ENCODE data around the gene RFX4. TPM values are rescaled to one million over a fixed set of nuclear protein-coding genes. Genes with fewer than 3 reads are reported as not detected.
"Not testable (repeated sequence)": the region's sequence is repeated elsewhere in the genome, so short reads cannot be mapped to it uniquely, and the experiment has no call there.

Gene RFX4
- total and polyA plus RNA-seq, 10 of the 15 experiments (the other 5 are each of a cell fraction or from before 2014, with no cell fraction given): 0.02 to 0.23 TPM; not detected in 8

DNA sequence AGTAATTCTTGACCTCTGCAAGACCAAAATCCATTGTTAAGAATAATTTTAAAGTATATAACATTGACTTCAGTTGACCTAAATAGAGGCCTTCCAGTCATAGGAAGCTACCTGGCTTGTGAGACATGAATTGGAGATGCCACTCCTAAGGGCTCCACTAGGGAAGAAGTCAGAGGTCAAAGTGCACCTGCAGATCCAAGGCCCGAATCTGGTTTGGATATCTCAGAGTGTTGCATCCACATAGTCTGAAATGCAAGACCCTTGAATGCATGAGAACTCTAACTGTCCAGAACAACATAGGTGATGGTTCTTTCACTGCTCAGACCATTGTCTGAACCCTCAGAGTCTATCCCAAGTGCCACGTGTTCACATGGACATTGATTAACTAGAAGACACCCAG, 22.4 kb downstream of the RFX4 start:
- H2AFZ ChIP-seq (ENCODE audit: control insufficient read depth, low read depth, low read length): no peak overlapping the region
- 37% methylated on average over 2 of the region's 2 CpGs for WGBS (ENCODE audit: insufficient coverage, insufficient replicate concordance, low lambda C conversion rate, missing lambda C conversion rate)

DNA sequence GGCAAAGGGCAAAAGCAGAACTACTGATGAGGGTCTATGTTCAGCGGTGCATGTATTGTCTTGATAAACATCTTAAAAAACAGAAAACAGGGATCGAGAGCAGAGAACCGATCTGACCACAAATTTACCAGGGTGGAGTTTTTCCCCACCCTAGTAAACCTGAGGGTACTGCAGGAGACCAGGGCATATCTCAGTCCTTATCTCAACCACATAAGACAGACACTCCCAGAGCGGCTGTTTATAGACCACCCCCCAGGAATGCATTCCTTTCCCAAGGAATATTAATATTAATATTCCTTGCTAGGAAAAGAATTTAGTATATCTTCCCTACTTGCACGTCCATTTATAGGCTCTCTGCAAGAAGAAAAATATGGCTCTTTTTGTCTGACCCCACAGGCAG, 37.8 kb downstream of the RFX4 start:
- H3K4me1 ChIP-seq (ENCODE audit: control insufficient read depth, insufficient read depth, low read length); BruUV-seq (replicated peaks); intact Hi-C loops (cut with micrococcal nuclease; ENCODE audit: unreplicated experiment); RAD21 ChIA-PET (ENCODE audit: unreplicated experiment); POLR2A ChIA-PET; ATAC-seq; H3K79me2 ChIP-seq (ENCODE audit: control insufficient read depth, insufficient read depth, low read length); H2AFZ ChIP-seq (ENCODE audit: control insufficient read depth, low read depth, low read length); CTCF ChIA-PET; in situ Hi-C loops (cut with MboI); H3K9ac ChIP-seq (ENCODE audit: control insufficient read depth, insufficient read depth, low read length); H3K27ac ChIP-seq (ENCODE audit: control insufficient read depth, insufficient read depth); H3K4me3 ChIP-seq; H3K4me2 ChIP-seq (ENCODE audit: control insufficient read depth, insufficient read depth); DNase-seq (ENCODE audit: low read depth, low spot score); H4K20me1 ChIP-seq (ENCODE audit: control insufficient read depth, insufficient read depth); H3K27me3 ChIP-seq (replicated peaks in 1 of 2; ENCODE audit: control insufficient read depth in 2 of 2, insufficient read depth in 2 of 2, low read length in 1 of 2); H3K36me3 ChIP-seq (ENCODE audit: control insufficient read depth in 2 of 2, insufficient read depth in 2 of 2, low read length in 1 of 2); FAIRE-seq; H3K9me3 ChIP-seq (replicated peaks; ENCODE audit: control insufficient read depth, insufficient read depth, low read length): not testable (repeated sequence)
- SMC1A ChIA-PET (ENCODE audit: uncharacterized antibody, unreplicated experiment): interaction anchor here (1.9 kb wide), 1 partner anchor 12 kb away, joined by 5 read pairs; no protein-coding TSS in a partner anchor
- 53% methylated on average over 5 of the region's 5 CpGs for WGBS (ENCODE audit: insufficient coverage, insufficient replicate concordance, low lambda C conversion rate, missing lambda C conversion rate)

More for the DNA sequence above, 22.4 kb downstream of the RFX4 start:
- RAD21 ChIA-PET (ENCODE audit: unreplicated experiment): no interaction called here
- H3K36me3 ChIP-seq (ENCODE audit: control insufficient read depth in 2 of 2, insufficient read depth in 2 of 2, low read length in 1 of 2): no peaks in the 10 kb centered on the region
- H4K20me1 ChIP-seq (ENCODE audit: control insufficient read depth, insufficient read depth): no peaks in the 10 kb centered on the region
- POLR2A ChIA-PET: no interaction called here
- ATAC-seq: no peak
- H3K27me3 ChIP-seq (replicated peaks in 1 of 2; ENCODE audit: control insufficient read depth in 2 of 2, insufficient read depth in 2 of 2, low read length in 1 of 2): no peaks in the 10 kb centered on the region; a peak in 3 of 4 replicates
- BruUV-seq (replicated peaks): no TSS peak
- H3K4me2 ChIP-seq (ENCODE audit: control insufficient read depth, insufficient read depth): no peak overlapping the region
- intact Hi-C loops (cut with micrococcal nuclease; ENCODE audit: unreplicated experiment): no loop called here
- TF ChIP-seq, protein P1, sequence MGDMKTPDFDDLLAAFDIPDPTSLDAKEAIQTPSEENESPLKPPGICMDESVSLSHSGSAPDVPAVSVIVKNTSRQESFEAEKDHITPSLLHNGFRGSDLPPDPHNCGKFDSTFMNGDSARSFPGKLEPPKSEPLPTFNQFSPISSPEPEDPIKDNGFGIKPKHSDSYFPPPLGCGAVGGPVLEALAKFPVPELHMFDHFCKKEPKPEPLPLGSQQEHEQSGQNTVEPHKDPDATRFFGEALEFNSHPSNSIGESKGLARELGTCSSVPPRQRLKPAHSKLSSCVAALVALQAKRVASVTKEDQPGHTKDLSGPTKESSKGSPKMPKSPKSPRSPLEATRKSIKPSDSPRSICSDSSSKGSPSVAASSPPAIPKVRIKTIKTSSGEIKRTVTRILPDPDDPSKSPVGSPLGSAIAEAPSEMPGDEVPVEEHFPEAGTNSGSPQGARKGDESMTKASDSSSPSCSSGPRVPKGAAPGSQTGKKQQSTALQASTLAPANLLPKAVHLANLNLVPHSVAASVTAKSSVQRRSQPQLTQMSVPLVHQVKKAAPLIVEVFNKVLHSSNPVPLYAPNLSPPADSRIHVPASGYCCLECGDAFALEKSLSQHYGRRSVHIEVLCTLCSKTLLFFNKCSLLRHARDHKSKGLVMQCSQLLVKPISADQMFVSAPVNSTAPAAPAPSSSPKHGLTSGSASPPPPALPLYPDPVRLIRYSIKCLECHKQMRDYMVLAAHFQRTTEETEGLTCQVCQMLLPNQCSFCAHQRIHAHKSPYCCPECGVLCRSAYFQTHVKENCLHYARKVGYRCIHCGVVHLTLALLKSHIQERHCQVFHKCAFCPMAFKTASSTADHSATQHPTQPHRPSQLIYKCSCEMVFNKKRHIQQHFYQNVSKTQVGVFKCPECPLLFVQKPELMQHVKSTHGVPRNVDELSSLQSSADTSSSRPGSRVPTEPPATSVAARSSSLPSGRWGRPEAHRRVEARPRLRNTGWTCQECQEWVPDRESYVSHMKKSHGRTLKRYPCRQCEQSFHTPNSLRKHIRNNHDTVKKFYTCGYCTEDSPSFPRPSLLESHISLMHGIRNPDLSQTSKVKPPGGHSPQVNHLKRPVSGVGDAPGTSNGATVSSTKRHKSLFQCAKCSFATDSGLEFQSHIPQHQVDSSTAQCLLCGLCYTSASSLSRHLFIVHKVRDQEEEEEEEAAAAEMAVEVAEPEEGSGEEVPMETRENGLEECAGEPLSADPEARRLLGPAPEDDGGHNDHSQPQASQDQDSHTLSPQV (IDR thresholded peaks at IDR 0.05): no peak
- no peak for FAIRE-seq
- no peaks in the 10 kb centered on the region for H3K9me3 ChIP-seq (replicated peaks; ENCODE audit: control insufficient read depth, insufficient read depth, low read length)
- DNase-seq (ENCODE audit: low read depth, low spot score): no peak
- no peak overlapping the region for H3K9ac ChIP-seq (ENCODE audit: control insufficient read depth, insufficient read depth, low read length)
- H3K27ac ChIP-seq (ENCODE audit: control insufficient read depth, insufficient read depth): no peak overlapping the region
- in situ Hi-C loops (cut with MboI): no loop called here
- H3K4me1 ChIP-seq (ENCODE audit: control insufficient read depth, insufficient read depth, low read length): no peaks in the 10 kb centered on the region
- H3K79me2 ChIP-seq (ENCODE audit: control insufficient read depth, insufficient read depth, low read length): no peaks in the 10 kb centered on the region
- H3K4me3 ChIP-seq: no peak overlapping the region
- SMC1A ChIA-PET (ENCODE audit: uncharacterized antibody, unreplicated experiment): no interaction called here
- CTCF ChIA-PET: no interaction called here

Data from GM12878 (cell line).